Measurements from ENCODE around the gene MORN3.

- TF ChIP-seq CTCF (conservative IDR thresholded peaks at IDR 0.05 in 1 of 2, IDR thresholded peaks at IDR 0.05 in 1 of 2; ENCODE audit: extremely low read depth in 1 of 2, insufficient read depth in 1 of 2, low read depth in 1 of 2, low read length in 2 of 2) (no peak), EZH2 (IDR thresholded peaks at IDR 0.05; ENCODE audit: borderline replicate concordance, low read length) (no peak)
Observed at GRCh38 chr12:121641343-121641630, 28.2 kb downstream of the MORN3 start.
